Liver (tissue), 9 donors: ENCODE results near the gene DPYD. TPM values are rescaled to one million over a fixed set of nuclear protein-coding genes. Genes with fewer than 3 reads are reported as not detected.

ENCODE experiments used
- DNase-seq: peaks from one replicate; pipeline ENCODE4 v3.0.0-alpha.2; 2017; ENCODE audit warnings: low spot score
- H3K27ac ChIP-seq, 2 donors: one replicate each; pipeline ENCODE4 v1.7.0; 2013; ENCODE audit warnings: inconsistent platforms in 2 of 2, low read length in 2 of 2, control low read depth in 1 of 2, low read depth in 1 of 2, mild to moderate bottlenecking in 1 of 2
- H3K27me3 ChIP-seq, 4 donors: one replicate each; pipeline versions ENCODE4 v1.6.1 to v1.7.0; 2013; ENCODE audit warnings: low read length in 3 of 4, inconsistent platforms in 1 of 4, mild to moderate bottlenecking in 1 of 4, moderate library complexity in 1 of 4; ENCODE audit not compliant: control insufficient read depth in 4 of 4, insufficient read depth in 4 of 4
- H3K36me3 ChIP-seq, 4 donors: one replicate each; pipeline versions ENCODE4 v1.6.1 to v1.7.0; 2013; ENCODE audit warnings: low read length in 3 of 4, mild to moderate bottlenecking in 3 of 4, low read depth in 1 of 4, moderate library complexity in 1 of 4; ENCODE audit not compliant: control insufficient read depth in 4 of 4, insufficient read depth in 3 of 4
- H3K4me1 ChIP-seq, 4 donors: one replicate each; pipeline versions ENCODE4 v1.6.1 to v1.7.0; 2013; ENCODE audit warnings: low read length in 3 of 4, mild to moderate bottlenecking in 3 of 4, moderate library complexity in 1 of 4; ENCODE audit not compliant: control insufficient read depth in 4 of 4, insufficient read depth in 4 of 4
- H3K4me3 ChIP-seq, 3 donors: one replicate each; pipeline versions ENCODE4 v1.6.1 to v1.7.0; 2013; ENCODE audit warnings: low read length in 3 of 3, control low read depth in 1 of 3, low read depth in 1 of 3, mild to moderate bottlenecking in 1 of 3
- H3K9ac ChIP-seq, 2 donors: one replicate each; pipeline ENCODE4 v1.7.0; 2013; ENCODE audit warnings: low read length in 2 of 2, mild to moderate bottlenecking in 2 of 2, moderate library complexity in 2 of 2, control low read depth in 1 of 2, low read depth in 1 of 2
- H3K9me3 ChIP-seq, 4 donors: one replicate each; pipeline versions ENCODE4 v1.6.1 to v1.7.0; 2013; ENCODE audit warnings: low read length in 3 of 4; ENCODE audit not compliant: control insufficient read depth in 4 of 4
- ATF3 ChIP-seq: IDR thresholded peaks from 2 replicates; pipeline ENCODE4 v1.6.1; 2016; ENCODE audit warnings: antibody characterized with exemption
- CTCF ChIP-seq: fragments of 150-350 bp; IDR thresholded peaks from 2 replicates; pipeline ENCODE4 v1.5.1; 2017; ENCODE audit warnings: improper control_type of control experiment, low read depth, low read length; ENCODE audit not compliant: missing input control
- EGR1 ChIP-seq, 2 donors: IDR thresholded peaks; 2 replicates each; pipeline ENCODE4 v1.6.1; 2016 to 2018; ENCODE audit warnings: antibody characterized with exemption in 2 of 2, low read depth in 2 of 2
- FOXA1 ChIP-seq: IDR thresholded peaks from 2 replicates; pipeline ENCODE4 v1.6.1; 2016; ENCODE audit warnings: antibody characterized with exemption
- FOXA2 ChIP-seq: IDR thresholded peaks from 2 replicates; pipeline ENCODE4 v1.6.1; 2016; ENCODE audit warnings: antibody characterized with exemption
- HNF4A ChIP-seq, 2 donors: conservative IDR thresholded peaks; 2 replicates each; pipeline ENCODE4 v1.6.1; 2016; ENCODE audit warnings: antibody characterized with exemption in 2 of 2, mild to moderate bottlenecking in 2 of 2
- HNF4G ChIP-seq: IDR thresholded peaks from 2 replicates; pipeline ENCODE4 v1.6.1; 2016; ENCODE audit warnings: antibody characterized with exemption
- JUND ChIP-seq, 2 donors: IDR thresholded peaks; 2 replicates each; pipeline ENCODE4 v1.6.1; 2016; ENCODE audit warnings: antibody characterized with exemption in 2 of 2
- MAX ChIP-seq: IDR thresholded peaks from 2 replicates; pipeline ENCODE4 v1.6.1; 2016; ENCODE audit warnings: antibody characterized with exemption
- NR2F2 ChIP-seq: IDR thresholded peaks from 2 replicates; pipeline ENCODE4 v1.6.1; 2016; ENCODE audit warnings: antibody characterized with exemption
- RAD21 ChIP-seq, 2 donors: IDR thresholded peaks; 2 replicates each; pipeline ENCODE4 v1.6.1; 2016; ENCODE audit warnings: antibody characterized with exemption in 2 of 2, mild to moderate bottlenecking in 2 of 2
- REST ChIP-seq: IDR thresholded peaks from 2 replicates; pipeline ENCODE4 v1.6.1; 2016; ENCODE audit warnings: antibody characterized with exemption, mild to moderate bottlenecking
- RXRA ChIP-seq, 2 donors: IDR thresholded peaks; 2 replicates each; pipeline ENCODE4 v1.6.1; 2017 to 2018; ENCODE audit warnings: antibody characterized with exemption in 2 of 2, mild to moderate bottlenecking in 1 of 2
- SP1 ChIP-seq: IDR thresholded peaks from 2 replicates; pipeline ENCODE4 v1.6.1; 2018; ENCODE audit warnings: antibody characterized with exemption, mild to moderate bottlenecking
- TAF1 ChIP-seq: conservative IDR thresholded peaks from 2 replicates; pipeline ENCODE4 v1.6.1; 2016; ENCODE audit warnings: antibody characterized with exemption, mild to moderate bottlenecking
- YY1 ChIP-seq: IDR thresholded peaks from 2 replicates; pipeline ENCODE4 v1.6.1; 2016; ENCODE audit warnings: antibody characterized with exemption, mild to moderate bottlenecking
- ZBTB33 ChIP-seq: IDR thresholded peaks from 2 replicates; pipeline ENCODE4 v1.6.1; 2016; ENCODE audit warnings: antibody characterized with exemption
- WGBS: extraction: QIAGEN DNeasy Blood & Tissue Kit; methylation state at CpG from one replicate; pipeline ENCODE4 v1.1.7; 2013; 5-methylcytosine and 5-hydroxymethylcytosine counted together
- polyA plus RNA-seq, 2 donors: library from polyadenylated mRNA; stranded (reverse) in 1 of 2; unstranded in 1 of 2; fragments of 200-250 nt in 1 of 2; fragments of >200 nt in 1 of 2; fragmentation: Nextera tagmentation in 1 of 2; extraction: Ambion mirVana in 1 of 2; gene quantifications; one replicate each; pipeline versions ENCODE4 v1.2.1 to v1.2.3, GENCODE V29; 2013 to 2015
- total RNA-seq, 2 donors: library from RNA; depleted of rRNA; stranded (reverse); fragments of >200 nt; gene quantifications; one replicate each; pipeline ENCODE4 v1.2.3, GENCODE V29; 2014
- donor health status: healthy.
- donor health status: healthy.
- donor health status: healthy.
- donor health status: healthy.
- donor health status: healthy.

The DPYD gene
- total and polyA plus RNA-seq, 4 donors = 16.2 to 142 (median 47.0) TPM

- peaks cover 0 to 3% (median 0%) of the 10 kb centered on the region in 4 donors for H3K36me3 ChIP-seq
- no peak for DNase-seq
- no peak overlapping the region for H3K27ac ChIP-seq
- 48% methylated on average over 2 of the region's 2 CpGs for WGBS
- no peaks in the 10 kb centered on the region for H3K27me3 ChIP-seq
- H3K4me1 ChIP-seq = peaks cover 0 to 5% (median 0%) of the 10 kb centered on the region in 4 donors
- H3K4me3 ChIP-seq = no peak overlapping the region
- no peak overlapping the region for H3K9ac ChIP-seq
- no peak for TF ChIP-seq HNF4G
- TF ChIP-seq RAD21 (IDR thresholded peaks at IDR 0.05) = peak; percentile 41 to 44
- no peak for TF ChIP-seq HNF4A (conservative IDR thresholded peaks at IDR 0.05)
- no peak for TF ChIP-seq SP1
- no peak for TF ChIP-seq EGR1 (IDR thresholded peaks at IDR 0.05; ENCODE audit: low read depth in 2 of 2)
- TF ChIP-seq REST = no peak
- TF ChIP-seq ZBTB33 = no peak
- TF ChIP-seq CTCF = peak; percentile 16
- no peak for TF ChIP-seq YY1
- TF ChIP-seq MAX = no peak
- no peak for TF ChIP-seq RXRA (IDR thresholded peaks at IDR 0.05)
- TF ChIP-seq FOXA2 = no peak
- no peak for TF ChIP-seq TAF1
- no peaks in the 10 kb centered on the region for H3K9me3 ChIP-seq
Measured at GRCh38 chr1:97668945-97669344, 251.9 kb downstream of the DPYD start.

- Histone ChIP-seq H3K9ac (no peak overlapping the region), H3K36me3 (no peaks in the 10 kb centered on the region), H3K4me1 (peaks cover 0 to 1% (median 0%) of the 10 kb centered on the region in 4 donors), H3K9me3 (no peaks in the 10 kb centered on the region), H3K4me3 (no peak overlapping the region), H3K27me3 (no peaks in the 10 kb centered on the region), H3K27ac (no peak overlapping the region)
- 87% methylated on average over 2 of the region's 2 CpGs for WGBS
- no peak for DNase-seq
- no peak for TF ChIP-seq RAD21 (IDR thresholded peaks at IDR 0.05)
- no peak for TF ChIP-seq YY1
- TF ChIP-seq EGR1 (IDR thresholded peaks at IDR 0.05; ENCODE audit: low read depth in 2 of 2) = no peak
- no peak for TF ChIP-seq ZBTB33
- TF ChIP-seq SP1 = no peak
- TF ChIP-seq FOXA1 = no peak
- no peak for TF ChIP-seq FOXA2
- no peak for TF ChIP-seq MAX
- TF ChIP-seq RXRA (IDR thresholded peaks at IDR 0.05) = no peak
- TF ChIP-seq REST = no peak
- TF ChIP-seq NR2F2 = no peak
- TF ChIP-seq HNF4A (conservative IDR thresholded peaks at IDR 0.05) = no peak
- no peak for TF ChIP-seq JUND (IDR thresholded peaks at IDR 0.05)
- no peak for TF ChIP-seq ATF3
Measured at GRCh38 chr1:97660431-97661105, 260.3 kb downstream of the DPYD start.
